Measurements from ENCODE around the gene IGSF21. TPM values are rescaled to one million over a fixed set of nuclear protein-coding genes. Genes with fewer than 3 reads are reported as not detected.

The IGSF21 gene
- total and polyA plus RNA-seq, 2 donors (not counting 3 experiments of a cell fraction or from before 2014, with no cell fraction given): not detected

DNA sequence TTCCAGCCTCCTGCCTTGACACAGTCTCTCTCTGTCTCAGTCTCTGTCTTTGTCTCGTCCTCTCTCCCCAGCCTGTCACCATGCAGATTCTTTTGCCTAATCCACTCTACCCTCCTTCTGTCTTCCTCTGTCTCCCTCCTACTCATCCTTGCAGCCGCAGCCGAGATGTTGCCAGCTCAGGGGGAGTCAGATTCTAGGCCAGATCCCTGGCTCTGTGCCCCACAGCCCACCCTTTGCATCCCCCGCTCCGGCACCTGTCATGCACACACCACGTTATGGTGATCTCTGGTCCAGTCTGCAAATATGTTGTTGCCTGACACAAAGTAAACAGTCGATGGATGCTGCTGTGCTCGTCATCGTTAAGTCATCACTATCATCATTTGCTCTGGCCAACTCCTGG, 35.5 kb upstream of the IGSF21 start:
- Histone ChIP-seq H3K27ac (ENCODE audit: insufficient read depth, low read depth, low read length) (no peak overlapping the region), H3K9me1 (replicated peaks; ENCODE audit: control insufficient read depth, extremely low read depth, insufficient read depth, low read length) (no peaks in the 10 kb centered on the region), H3K9me3 (replicated peaks; ENCODE audit: control insufficient read depth, insufficient read depth, low read length) (peaks cover 6% of the 10 kb centered on the region), H2AFZ (ENCODE audit: low read depth, low read length) (no peak overlapping the region), H3K4me1 (ENCODE audit: control insufficient read depth, extremely low read depth, insufficient read depth, low read length) (no peaks in the 10 kb centered on the region), H4K20me1 (replicated peaks; ENCODE audit: control insufficient read depth, extremely low read depth, insufficient read depth, low read length) (no peaks in the 10 kb centered on the region), H3K27me3 (ENCODE audit: control insufficient read depth in 2 of 2, insufficient read depth in 2 of 2, low read length in 2 of 2) (no peaks in the 10 kb centered on the region), H3K79me2 (ENCODE audit: control insufficient read depth, insufficient read depth, low read length) (no peaks in the 10 kb centered on the region), H3K9ac (replicated peaks; ENCODE audit: extremely low read depth, insufficient read depth, low read length) (no peak overlapping the region), H3K4me3 (replicated peaks in 1 of 3; ENCODE audit: insufficient read depth in 1 of 3, low read depth in 1 of 3, low read length in 3 of 3) (no peak overlapping the region), H3K36me3 (ENCODE audit: control insufficient read depth in 2 of 2, extremely low read depth in 1 of 2, insufficient read depth in 2 of 2, low read length in 2 of 2) (no peaks in the 10 kb centered on the region), H3K4me2 (ENCODE audit: insufficient read depth, low read length) (no peak overlapping the region)
- no peak for DNase-seq (ENCODE audit: low read depth, low spot score)
- intact Hi-C loops (cut with micrococcal nuclease) (no loop called here), dilution Hi-C loops (cut with MboI; ENCODE audit: extremely low pct_ligation_motif_present, low sequenced_read_pairs) (no loop called here)
- ChIA-PET POLR2A (no interaction called here), CTCF (no interaction called here)
- TF ChIP-seq, protein P1, sequence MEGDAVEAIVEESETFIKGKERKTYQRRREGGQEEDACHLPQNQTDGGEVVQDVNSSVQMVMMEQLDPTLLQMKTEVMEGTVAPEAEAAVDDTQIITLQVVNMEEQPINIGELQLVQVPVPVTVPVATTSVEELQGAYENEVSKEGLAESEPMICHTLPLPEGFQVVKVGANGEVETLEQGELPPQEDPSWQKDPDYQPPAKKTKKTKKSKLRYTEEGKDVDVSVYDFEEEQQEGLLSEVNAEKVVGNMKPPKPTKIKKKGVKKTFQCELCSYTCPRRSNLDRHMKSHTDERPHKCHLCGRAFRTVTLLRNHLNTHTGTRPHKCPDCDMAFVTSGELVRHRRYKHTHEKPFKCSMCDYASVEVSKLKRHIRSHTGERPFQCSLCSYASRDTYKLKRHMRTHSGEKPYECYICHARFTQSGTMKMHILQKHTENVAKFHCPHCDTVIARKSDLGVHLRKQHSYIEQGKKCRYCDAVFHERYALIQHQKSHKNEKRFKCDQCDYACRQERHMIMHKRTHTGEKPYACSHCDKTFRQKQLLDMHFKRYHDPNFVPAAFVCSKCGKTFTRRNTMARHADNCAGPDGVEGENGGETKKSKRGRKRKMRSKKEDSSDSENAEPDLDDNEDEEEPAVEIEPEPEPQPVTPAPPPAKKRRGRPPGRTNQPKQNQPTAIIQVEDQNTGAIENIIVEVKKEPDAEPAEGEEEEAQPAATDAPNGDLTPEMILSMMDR (IDR thresholded peaks at IDR 0.05; ENCODE audit: extremely low read depth in 1 of 2, insufficient read depth in 1 of 2, low read depth in 1 of 2, low read length in 2 of 2): no peak
- no peak for TF ChIP-seq FOS (IDR thresholded peaks at IDR 0.05; ENCODE audit: borderline replicate concordance, insufficient read depth, low read length)
- TF ChIP-seq JUN (IDR thresholded peaks at IDR 0.05; ENCODE audit: borderline replicate concordance, insufficient read depth, insufficient read length, low read depth): no peak
- TF ChIP-seq POLR2A (IDR thresholded peaks at IDR 0.05; ENCODE audit: low read depth, low read length): no peak
- no peak for TF ChIP-seq EZH2 (IDR thresholded peaks at IDR 0.05; ENCODE audit: borderline replicate concordance, low read depth, low read length, severe bottlenecking)
- TF ChIP-seq MYC (IDR thresholded peaks at IDR 0.05; ENCODE audit: low read depth, low read length): no peak
- FAIRE-seq: no peak
- no TSS peak for BruUV-seq (replicated peaks)

DNA sequence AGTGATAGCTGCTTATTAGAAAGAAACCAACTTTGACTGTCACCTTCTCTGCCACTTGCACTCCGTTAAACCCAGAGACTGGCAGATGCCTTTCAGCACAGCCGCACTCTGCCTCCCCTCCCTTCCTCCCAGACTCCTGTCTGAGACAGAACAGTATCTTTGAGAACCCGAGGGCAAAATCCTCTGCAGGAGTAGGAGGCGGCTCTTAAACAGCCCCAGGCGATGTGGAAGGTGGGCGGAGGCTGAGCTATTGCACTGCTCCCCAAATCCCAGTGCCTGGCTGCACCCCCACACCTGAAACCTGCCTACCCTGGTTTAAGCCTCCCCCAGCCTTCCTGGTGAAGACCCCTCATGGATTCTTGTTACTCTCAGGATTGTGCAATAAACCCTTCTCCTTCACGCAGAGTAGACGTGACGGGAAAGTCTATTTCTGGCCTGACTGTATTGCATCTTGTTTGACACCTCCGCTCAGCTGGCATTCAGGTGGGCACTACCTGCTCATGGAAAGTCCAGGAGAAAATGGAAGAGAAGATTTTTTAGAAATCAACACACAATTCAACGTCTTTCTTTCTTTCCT, 34.4 kb upstream of the IGSF21 start:
- no peaks in the 10 kb centered on the region for H3K4me1 ChIP-seq (ENCODE audit: control insufficient read depth, extremely low read depth, insufficient read depth, low read length)
- no TSS peak for BruUV-seq (replicated peaks)
- no peaks in the 10 kb centered on the region for H3K36me3 ChIP-seq (ENCODE audit: control insufficient read depth in 2 of 2, extremely low read depth in 1 of 2, insufficient read depth in 2 of 2, low read length in 2 of 2)
- H3K4me2 ChIP-seq (ENCODE audit: insufficient read depth, low read length): no peak overlapping the region
- DNase-seq (ENCODE audit: low read depth, low spot score) (no peak), FAIRE-seq (no peak)
- dilution Hi-C loops (cut with MboI; ENCODE audit: extremely low pct_ligation_motif_present, low sequenced_read_pairs): no loop called here
- no peak for TF ChIP-seq EZH2 (IDR thresholded peaks at IDR 0.05; ENCODE audit: borderline replicate concordance, low read depth, low read length, severe bottlenecking)
- TF ChIP-seq POLR2A (IDR thresholded peaks at IDR 0.05; ENCODE audit: low read depth, low read length): no peak
- TF ChIP-seq, protein P1 (IDR thresholded peaks at IDR 0.05; ENCODE audit: extremely low read depth in 1 of 2, insufficient read depth in 1 of 2, low read depth in 1 of 2, low read length in 2 of 2): no peak
- peaks cover 2% of the 10 kb centered on the region for H3K9me3 ChIP-seq (replicated peaks; ENCODE audit: control insufficient read depth, insufficient read depth, low read length)
- no peaks in the 10 kb centered on the region for H4K20me1 ChIP-seq (replicated peaks; ENCODE audit: control insufficient read depth, extremely low read depth, insufficient read depth, low read length)
- no peak overlapping the region for H3K27ac ChIP-seq (ENCODE audit: insufficient read depth, low read depth, low read length)
- H3K27me3 ChIP-seq (ENCODE audit: control insufficient read depth in 2 of 2, insufficient read depth in 2 of 2, low read length in 2 of 2): no peaks in the 10 kb centered on the region
- CTCF ChIA-PET: no interaction called here
- no peaks in the 10 kb centered on the region for H3K9me1 ChIP-seq (replicated peaks; ENCODE audit: control insufficient read depth, extremely low read depth, insufficient read depth, low read length)
- no peak overlapping the region for H3K4me3 ChIP-seq (replicated peaks in 1 of 3; ENCODE audit: insufficient read depth in 1 of 3, low read depth in 1 of 3, low read length in 3 of 3)
- POLR2A ChIA-PET: no interaction called here
- H2AFZ ChIP-seq (ENCODE audit: low read depth, low read length): no peak overlapping the region
- H3K79me2 ChIP-seq (ENCODE audit: control insufficient read depth, insufficient read depth, low read length): no peaks in the 10 kb centered on the region
- intact Hi-C loops (cut with micrococcal nuclease): no loop called here
- no peak overlapping the region for H3K9ac ChIP-seq (replicated peaks; ENCODE audit: extremely low read depth, insufficient read depth, low read length)
